GM03348 (cell line): Measurements from ENCODE around the gene SBSN.
"Not testable (repeated sequence)": the region's sequence is repeated elsewhere in the genome, so short reads cannot be mapped to it uniquely, and the experiment has no call there.

Experiments
- DNase-seq: peaks from one replicate; pipeline ENCODE4 v3.0.0; 2012; ENCODE audit warnings: low spot score

Gene SBSN

GRCh38 chr19:35474594-35474993 is 53.5 kb downstream of the SBSN start:
- not testable (repeated sequence) for DNase-seq

- no peak for DNase-seq
These were observed 54.0 kb downstream of the SBSN start for GRCh38 chr19:35474104-35474503.
